Measurements from ENCODE around the gene MMRN2. TPM values are rescaled to one million over a fixed set of nuclear protein-coding genes. Genes with fewer than 3 reads are reported as not detected.

The MMRN2 gene
- total and polyA plus RNA-seq, 4 donors = 10.2 to 55.3 (median 29.0) TPM

DNA sequence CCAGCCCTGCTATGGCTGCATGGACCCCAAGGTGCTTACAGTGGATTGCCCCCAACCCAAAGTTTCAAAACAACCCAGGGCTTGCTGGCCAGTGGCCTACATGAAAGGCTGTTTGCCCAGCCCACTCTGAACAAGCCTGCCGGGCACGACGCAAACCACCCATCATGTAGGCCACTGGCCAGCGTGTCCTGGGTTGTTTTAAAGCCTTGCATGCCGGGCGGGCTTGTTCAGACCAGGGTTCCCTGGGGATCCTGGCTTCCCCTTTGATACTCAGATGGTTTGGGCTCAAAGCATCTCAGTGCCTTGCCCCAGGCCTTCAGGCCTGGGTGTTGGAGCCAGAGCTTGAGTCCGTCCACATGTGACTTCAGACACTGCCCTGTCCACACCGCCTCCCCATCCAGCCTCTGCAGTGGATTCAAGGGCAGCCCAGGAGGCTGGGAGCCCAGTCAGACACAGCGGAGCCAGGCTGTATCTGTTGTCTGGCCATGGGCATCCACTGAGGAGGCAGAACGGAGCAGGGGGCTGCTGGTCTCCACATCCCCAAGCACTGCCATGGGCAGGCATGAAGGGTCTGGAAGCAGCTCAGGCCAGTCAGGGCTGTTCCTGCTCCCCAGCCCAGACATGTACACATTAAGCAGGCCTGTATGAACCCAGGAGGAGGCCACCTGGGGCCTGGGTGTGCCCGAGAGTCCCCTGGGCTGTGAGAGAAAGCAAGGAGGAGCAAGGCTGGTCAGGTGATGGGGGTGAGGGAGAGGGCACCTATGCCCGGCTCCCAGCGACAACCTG lies 6.8 kb upstream of the MMRN2 start:
- WGBS, 2 donors = 85 to 90% methylated on average over 13 of the region's 13 CpGs
- Histone ChIP-seq H3K4me3 (no peak overlapping the region), H3K4me1 (ENCODE audit: control insufficient read depth in 5 of 5, insufficient read depth in 5 of 5, low read length in 5 of 5) (peaks cover 0 to 34% (median 26%) of the 10 kb centered on the region in 5 donors), H3K27ac (ENCODE audit: low read depth in 1 of 2, low read length in 1 of 2) (no peak overlapping the region), H3K27me3 (ENCODE audit: control insufficient read depth in 3 of 3, insufficient read depth in 3 of 3, low read length in 2 of 3) (peaks cover 0 to 12% (median 6%) of the 10 kb centered on the region in 3 donors), H3K9me3 (ENCODE audit: control insufficient read depth in 4 of 4, insufficient read depth in 3 of 4, low read length in 3 of 4) (no peaks in the 10 kb centered on the region), H3K36me3 (ENCODE audit: control insufficient read depth in 4 of 4, insufficient read depth in 4 of 4, low read length in 4 of 4) (no peaks in the 10 kb centered on the region), H3K9ac (ENCODE audit: insufficient read depth in 1 of 2, low read length in 2 of 2) (no peak overlapping the region)
- TF ChIP-seq, protein P1, sequence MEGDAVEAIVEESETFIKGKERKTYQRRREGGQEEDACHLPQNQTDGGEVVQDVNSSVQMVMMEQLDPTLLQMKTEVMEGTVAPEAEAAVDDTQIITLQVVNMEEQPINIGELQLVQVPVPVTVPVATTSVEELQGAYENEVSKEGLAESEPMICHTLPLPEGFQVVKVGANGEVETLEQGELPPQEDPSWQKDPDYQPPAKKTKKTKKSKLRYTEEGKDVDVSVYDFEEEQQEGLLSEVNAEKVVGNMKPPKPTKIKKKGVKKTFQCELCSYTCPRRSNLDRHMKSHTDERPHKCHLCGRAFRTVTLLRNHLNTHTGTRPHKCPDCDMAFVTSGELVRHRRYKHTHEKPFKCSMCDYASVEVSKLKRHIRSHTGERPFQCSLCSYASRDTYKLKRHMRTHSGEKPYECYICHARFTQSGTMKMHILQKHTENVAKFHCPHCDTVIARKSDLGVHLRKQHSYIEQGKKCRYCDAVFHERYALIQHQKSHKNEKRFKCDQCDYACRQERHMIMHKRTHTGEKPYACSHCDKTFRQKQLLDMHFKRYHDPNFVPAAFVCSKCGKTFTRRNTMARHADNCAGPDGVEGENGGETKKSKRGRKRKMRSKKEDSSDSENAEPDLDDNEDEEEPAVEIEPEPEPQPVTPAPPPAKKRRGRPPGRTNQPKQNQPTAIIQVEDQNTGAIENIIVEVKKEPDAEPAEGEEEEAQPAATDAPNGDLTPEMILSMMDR (IDR thresholded peaks at IDR 0.05; ENCODE audit: control extremely low read depth, extremely low read depth) = no peak
- DNase-seq (no peak), ATAC-seq (ENCODE audit: insufficient read depth, low FRiP score) (no peak)

DNA sequence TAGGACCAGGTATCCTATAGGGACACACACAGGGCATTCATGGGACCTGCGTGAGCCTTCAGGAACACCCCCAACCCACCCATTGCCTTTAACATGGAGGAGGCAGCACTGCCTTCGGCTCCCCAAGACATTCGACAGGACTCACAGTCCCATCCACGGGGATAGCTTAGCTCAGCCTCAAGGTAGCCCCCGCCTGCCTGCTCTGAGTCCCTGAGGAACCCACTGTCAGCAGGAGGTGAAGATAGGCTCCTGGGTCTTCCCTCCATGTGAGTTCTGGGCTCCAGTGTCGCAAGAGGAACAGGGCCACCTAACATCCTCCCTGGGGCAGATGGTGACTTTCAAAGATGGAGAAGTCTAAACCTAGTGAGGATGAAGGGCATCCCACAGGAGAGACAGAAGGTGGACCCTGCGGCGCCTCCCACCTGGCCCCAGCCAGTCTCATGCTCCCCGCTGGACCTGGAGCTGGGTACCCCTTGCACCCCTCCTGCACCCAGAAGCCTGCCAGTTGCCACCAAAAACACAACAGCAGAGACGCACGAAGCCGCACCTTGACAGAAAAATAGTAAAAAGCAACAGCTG lies 6.0 kb upstream of the MMRN2 start:
- DNase-seq = no peak
- 94% methylated on average over 12 of the region's 12 CpGs for WGBS, 2 donors
- peaks cover 0 to 35% (median 27%) of the 10 kb centered on the region in 5 donors for H3K4me1 ChIP-seq (ENCODE audit: control insufficient read depth in 5 of 5, insufficient read depth in 5 of 5, low read length in 5 of 5)

DNA sequence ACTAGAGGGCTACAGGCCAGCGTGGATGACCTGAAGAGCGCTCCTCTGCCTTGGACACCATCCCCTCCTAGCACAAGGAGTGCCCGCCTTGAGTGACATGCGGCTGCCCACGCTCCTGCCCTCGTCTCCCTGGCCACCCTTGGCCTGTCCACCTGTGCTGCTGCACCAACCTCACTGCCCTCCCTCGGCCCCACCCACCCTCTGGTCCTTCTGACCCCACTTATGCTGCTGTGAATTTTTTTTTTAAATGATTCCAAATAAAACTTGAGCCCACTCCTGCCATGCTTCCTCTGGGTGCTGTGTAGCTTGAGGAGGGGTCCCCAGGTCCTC lies 5.5 kb upstream of the MMRN2 start:
- 92 to 97% methylated on average over 7 of the region's 7 CpGs for WGBS, 2 donors
- Histone ChIP-seq H3K36me3 (ENCODE audit: control insufficient read depth in 4 of 4, insufficient read depth in 4 of 4, low read length in 4 of 4) (no peaks in the 10 kb centered on the region), H3K4me3 (no peak overlapping the region), H3K27ac (ENCODE audit: low read depth in 1 of 2, low read length in 1 of 2) (no peak overlapping the region), H3K27me3 (ENCODE audit: control insufficient read depth in 3 of 3, insufficient read depth in 3 of 3, low read length in 2 of 3) (peaks cover 0 to 6% (median 5%) of the 10 kb centered on the region in 3 donors), H3K4me1 (ENCODE audit: control insufficient read depth in 5 of 5, insufficient read depth in 5 of 5, low read length in 5 of 5) (peaks cover 0 to 37% (median 25%) of the 10 kb centered on the region in 5 donors), H3K9me3 (ENCODE audit: control insufficient read depth in 4 of 4, insufficient read depth in 3 of 4, low read length in 3 of 4) (no peaks in the 10 kb centered on the region), H3K9ac (ENCODE audit: insufficient read depth in 1 of 2, low read length in 2 of 2) (no peak overlapping the region)
- DNase-seq (no peak), ATAC-seq (ENCODE audit: insufficient read depth, low FRiP score) (no peak)
- TF ChIP-seq, protein P1 (IDR thresholded peaks at IDR 0.05; ENCODE audit: control extremely low read depth, extremely low read depth) = no peak

More for the DNA sequence above, 6.0 kb upstream of the MMRN2 start:
- no peak overlapping the region for H3K27ac ChIP-seq (ENCODE audit: low read depth in 1 of 2, low read length in 1 of 2)
- H3K27me3 ChIP-seq (ENCODE audit: control insufficient read depth in 3 of 3, insufficient read depth in 3 of 3, low read length in 2 of 3) = peaks cover 0 to 7% (median 6%) of the 10 kb centered on the region in 3 donors
- H3K4me3 ChIP-seq = no peak overlapping the region
- no peaks in the 10 kb centered on the region for H3K36me3 ChIP-seq (ENCODE audit: control insufficient read depth in 4 of 4, insufficient read depth in 4 of 4, low read length in 4 of 4)
- no peak for ATAC-seq (ENCODE audit: insufficient read depth, low FRiP score)
- TF ChIP-seq, protein P1 (IDR thresholded peaks at IDR 0.05; ENCODE audit: control extremely low read depth, extremely low read depth) = no peak
- no peaks in the 10 kb centered on the region for H3K9me3 ChIP-seq (ENCODE audit: control insufficient read depth in 4 of 4, insufficient read depth in 3 of 4, low read length in 3 of 4)
- H3K9ac ChIP-seq (ENCODE audit: insufficient read depth in 1 of 2, low read length in 2 of 2) = no peak overlapping the region

All from lung (tissue), 12 donors.